A549 (cell line): Measurements from ENCODE around the gene ARMC9. TPM values are rescaled to one million over a fixed set of nuclear protein-coding genes. Genes with fewer than 3 reads are reported as not detected.
A peak's percentile ranks its signal among the peaks of the same experiment; 100 is the strongest.

Experiments used
- ATAC-seq, 2 experiments: fragments of 200-7000 bp in 1 of 2; fragments of >200 bp in 1 of 2; cut with Nextera tagmentation in 1 of 2; cut with Tn5 transposase in 1 of 2; 3 replicates each; pipeline versions ENCODE4 v1.8.0 to v1.9.1; 2018 to 2020; ENCODE audit warnings: mild to moderate bottlenecking in 1 of 2, moderate library complexity in 1 of 2
- CTCF ChIA-PET: fragments of 300-600 bp; sonication (Branson Sonifier 250); formaldehyde crosslinking; extraction: SDS; loops from one replicate; lab custom pipeline; 2021; ENCODE audit warnings: antibody characterized with exemption, inconsistent platforms; lab: Yijun Ruan, JAX
- POLR2A ChIA-PET: fragments of 350-600 bp; formaldehyde crosslinking; extraction: SDS; loops from one replicate; lab custom pipeline; 2021; ENCODE audit warnings: antibody characterized with exemption, inconsistent platforms; lab: Yijun Ruan, JAX
- DNase-seq, 2 experiments: peaks; one replicate each; pipeline versions ENCODE4 v3.0.0 to v3.0.0-alpha.2; 2011 to 2016; ENCODE audit warnings: low read depth in 1 of 2, low spot score in 1 of 2
- FAIRE-seq: peaks from 2 replicates; lab custom pipeline; 2011; peaks lifted over from hg19 to GRCh38; lab: Jason Lieb, UNC
- H3K27ac ChIP-seq, 2 experiments: fragments of >200 bp; sonication (Bioruptor Twin); formaldehyde crosslinking; 3 replicates each; pipeline ENCODE4 v1.5.1; 2016 to 2017
- H3K4me1 ChIP-seq: fragments of >200 bp; sonication (Bioruptor Twin); formaldehyde crosslinking; 3 replicates; pipeline ENCODE4 v1.6.1; 2016
- H3K4me2 ChIP-seq: fragments of >200 bp; sonication (Bioruptor Twin); formaldehyde crosslinking; 3 replicates; pipeline ENCODE4 v1.6.1; 2016
- H3K4me3 ChIP-seq: fragments of >200 bp; sonication (Bioruptor Twin); formaldehyde crosslinking; 3 replicates; pipeline ENCODE4 v1.5.1; 2016
- H3K9me3 ChIP-seq: fragments of >200 bp; sonication (Bioruptor Twin); formaldehyde crosslinking; 3 replicates; pipeline ENCODE4 v1.6.1; 2016
- BHLHE40 ChIP-seq: IDR thresholded peaks from 2 replicates; pipeline ENCODE4 v1.6.1; 2012; ENCODE audit warnings: low read depth, low read length, inconsistent platforms
- CBX8 ChIP-seq: fragments of 200-600 bp; sonication (generic); IDR thresholded peaks from 2 replicates; pipeline ENCODE4 v1.6.1; 2016
- CEBPB ChIP-seq, 2 experiments: fragments of >200 bp in 1 of 2; sonication (Bioruptor Twin) in 1 of 2; formaldehyde crosslinking in 1 of 2; IDR thresholded peaks; 2 replicates each; pipeline ENCODE4 v1.6.1; 2012 to 2016
- CHD2 ChIP-seq: fragments of 150-350 bp; IDR thresholded peaks from 2 replicates; pipeline ENCODE4 v1.6.1; 2014; ENCODE audit warnings: low read length; ENCODE audit not compliant: partially characterized antibody
- CHD4 ChIP-seq: fragments of 200-600 bp; sonication (generic); IDR thresholded peaks from 2 replicates; pipeline ENCODE4 v1.6.1; 2016; ENCODE audit warnings: antibody characterized with exemption, mild to moderate bottlenecking, borderline replicate concordance
- ESRRA ChIP-seq: fragments of 150-350 bp; IDR thresholded peaks from 2 replicates; pipeline ENCODE4 v1.6.1; 2014; ENCODE audit warnings: mild to moderate bottlenecking, low read length, borderline replicate concordance
- FOSB ChIP-seq: fragments of 250-450 bp; sonication (Bioruptor Pico); IDR thresholded peaks from 2 replicates; pipeline ENCODE4 v1.5.0; 2020; ENCODE audit warnings: mild to moderate bottlenecking, moderate library complexity
- FOSL2 ChIP-seq, 2 experiments: fragments of 450-650 bp in 1 of 2; fragments of >200 bp in 1 of 2; sonication (Bioruptor Twin) in 1 of 2; formaldehyde crosslinking; IDR thresholded peaks; 2 replicates each; pipeline versions ENCODE4 v1.5.0 to v1.6.1; 2016 to 2020; ENCODE audit warnings: mild to moderate bottlenecking in 1 of 2, moderate library complexity in 1 of 2
- FOXS1 ChIP-seq: fragments of 250-450 bp; sonication (Bioruptor Pico); IDR thresholded peaks from 2 replicates; pipeline ENCODE4 v1.5.0; 2020; ENCODE audit warnings: mild to moderate bottlenecking, moderate library complexity
- HDAC2 ChIP-seq: fragments of 200-600 bp; sonication (generic); IDR thresholded peaks from 2 replicates; pipeline ENCODE4 v1.6.1; 2016
- HES2 ChIP-seq: fragments of >200 bp; sonication (Bioruptor Twin); formaldehyde crosslinking; IDR thresholded peaks from 2 replicates; pipeline ENCODE4 v1.6.1; 2016
- HEYL ChIP-seq: fragments of 250-450 bp; sonication (Bioruptor Pico); IDR thresholded peaks from 2 replicates; pipeline ENCODE4 v1.8.0; 2021; ENCODE audit warnings: mild to moderate bottlenecking, moderate library complexity
- HOXB5 ChIP-seq: fragments of 250-450 bp; sonication (Bioruptor Pico); IDR thresholded peaks from 2 replicates; pipeline ENCODE4 v1.5.0; 2020; ENCODE audit warnings: mild to moderate bottlenecking, moderate library complexity
- KDM1A ChIP-seq: fragments of 200-600 bp; sonication (generic); IDR thresholded peaks from 2 replicates; pipeline ENCODE4 v1.6.1; 2016; ENCODE audit warnings: low read depth, mild to moderate bottlenecking
- KDM5A ChIP-seq: fragments of 200-600 bp; sonication (generic); IDR thresholded peaks from 2 replicates; pipeline ENCODE4 v1.6.1; 2016; ENCODE audit warnings: antibody characterized with exemption, mild to moderate bottlenecking
- MAFK ChIP-seq: fragments of 450-650 bp; IDR thresholded peaks from 2 replicates; pipeline ENCODE4 v1.6.1; 2014; ENCODE audit not compliant: partially characterized antibody
- MYC ChIP-seq: IDR thresholded peaks from 2 replicates; pipeline ENCODE4 v1.6.1; 2012; ENCODE audit warnings: mild to moderate bottlenecking, inconsistent platforms, low read length, improper control_type of control experiment, borderline replicate concordance
- PBX3 ChIP-seq: IDR thresholded peaks from 2 replicates; pipeline ENCODE4 v1.6.1; 2012
- PHF8 ChIP-seq: fragments of 200-600 bp; sonication (generic); IDR thresholded peaks from 2 replicates; pipeline ENCODE4 v1.6.1; 2016; ENCODE audit warnings: low read depth, mild to moderate bottlenecking, antibody characterized with exemption, moderate library complexity, borderline replicate concordance
- POLR2A ChIP-seq: IDR thresholded peaks from 2 replicates; pipeline ENCODE4 v1.6.1; 2012; ENCODE audit warnings: mild to moderate bottlenecking, low read length
- POLR2AphosphoS2 ChIP-seq: conservative IDR thresholded peaks from 2 replicates; pipeline ENCODE4 v1.6.1; 2012; ENCODE audit warnings: low read length, improper control_type of control experiment, inconsistent platforms
- RAD21 ChIP-seq, 2 experiments: fragments of >200 bp in 1 of 2; sonication (Bioruptor Twin) in 1 of 2; formaldehyde crosslinking in 1 of 2; IDR thresholded peaks in 1 of 2; conservative IDR thresholded peaks in 1 of 2; 2 replicates in 1 of 2; 3 replicates in 1 of 2; pipeline ENCODE4 v1.6.1; 2012 to 2018; ENCODE audit warnings: inconsistent platforms in 1 of 2
- RARB ChIP-seq: fragments of 250-450 bp; sonication (Bioruptor Pico); IDR thresholded peaks from 2 replicates; pipeline ENCODE4 v1.8.0; 2021; ENCODE audit warnings: mild to moderate bottlenecking, moderate library complexity
- RCOR1 ChIP-seq: fragments of 150-350 bp; IDR thresholded peaks from 2 replicates; pipeline ENCODE4 v1.6.1; 2014; ENCODE audit warnings: antibody characterized with exemption, low read length, low read depth
- REST ChIP-seq: fragments of 200-600 bp; sonication (generic); IDR thresholded peaks from 2 replicates; pipeline ENCODE4 v1.6.1; 2016; ENCODE audit warnings: antibody characterized with exemption, mild to moderate bottlenecking, moderate library complexity
- RNF2 ChIP-seq: fragments of 200-600 bp; sonication (generic); IDR thresholded peaks from 2 replicates; pipeline ENCODE4 v1.6.1; 2016; ENCODE audit warnings: low read depth, mild to moderate bottlenecking, antibody characterized with exemption, moderate library complexity, borderline replicate concordance
- TFCP2L1 ChIP-seq: fragments of 250-450 bp; sonication (Bioruptor Pico); IDR thresholded peaks from 2 replicates; pipeline ENCODE4 v1.5.0; 2021; ENCODE audit warnings: mild to moderate bottlenecking
- TP53 ChIP-seq: fragments of 250-450 bp; sonication (Bioruptor Pico); IDR thresholded peaks from 2 replicates; pipeline ENCODE4 v1.5.0; 2021; ENCODE audit warnings: mild to moderate bottlenecking, moderate library complexity
- USF2 ChIP-seq: fragments of 450-650 bp; IDR thresholded peaks from 2 replicates; pipeline ENCODE4 v1.6.1; 2014; ENCODE audit warnings: antibody characterized with exemption
- ZFP36 ChIP-seq: fragments of 450-650 bp; IDR thresholded peaks from 2 replicates; pipeline ENCODE4 v1.6.1; 2014; ENCODE audit warnings: borderline replicate concordance; ENCODE audit not compliant: partially characterized antibody
- ZSCAN20 ChIP-seq: fragments of 250-450 bp; sonication (Bioruptor Pico); IDR thresholded peaks from 2 replicates; pipeline ENCODE4 v1.8.0; 2022; ENCODE audit warnings: mild to moderate bottlenecking, moderate library complexity
- WGBS: methylation state at CpG from one replicate; pipeline ENCODE4 v1.1.6; 2017; ENCODE audit errors: missing lambda C conversion rate; 5-methylcytosine and 5-hydroxymethylcytosine counted together
- polyA plus RNA-seq, 4 experiments: library from polyadenylated mRNA; depleted of rRNA in 3 of 4; stranded (reverse); fragments of >200 nt; fragmentation: RNase III in 1 of 4; extraction: RNeasy Plus Mini Kit Qiagen cat#74134 plus additional on column Dnase treatment in 1 of 4; gene quantifications; 2 replicates in 3 of 4; 3 replicates in 1 of 4; pipeline ENCODE4 v1.2.3, GENCODE V29; 2011 to 2017

ARMC9 gene
- polyA plus RNA-seq, 2 of the 4 experiments (the other 2 are of a cell fraction) = 12.0 to 14.1 TPM

GRCh38 chr2:231308631-231309428 lies 110.4 kb downstream of the ARMC9 start:
- TF ChIP-seq RAD21 (conservative IDR thresholded peaks at IDR 0.05 in 1 of 2, IDR thresholded peaks at IDR 0.05 in 1 of 2) = no peak
- no peak for TF ChIP-seq KDM1A
- TF ChIP-seq FOSL2 (IDR thresholded peaks at IDR 0.05) = no peak
- no peak; the same call in 1 of the 2 replicates for TF ChIP-seq FOSL2 (CRISPR knock-in tag; IDR thresholded peaks at IDR 0.05)
- TF ChIP-seq RNF2 = no peak
- TF ChIP-seq USF2 = no peak
- no peak for TF ChIP-seq RARB (CRISPR knock-in tag)
- no peak for TF ChIP-seq BHLHE40
- TF ChIP-seq ESRRA = no peak
- no peak for TF ChIP-seq HOXB5 (CRISPR knock-in tag)
- no peak for TF ChIP-seq CEBPB (IDR thresholded peaks at IDR 0.05)
- no peak for TF ChIP-seq CHD2
- no peak for TF ChIP-seq CHD4
- no peak for TF ChIP-seq HES2
- TF ChIP-seq PHF8 = no peak
- TF ChIP-seq HEYL (CRISPR knock-in tag) = no peak
- no peak for TF ChIP-seq PBX3
- no peak for TF ChIP-seq ZSCAN20
- TF ChIP-seq CBX8 = no peak
- no peaks in the 10 kb centered on the region for H3K9me3 ChIP-seq
- H3K4me3 ChIP-seq = no peak overlapping the region
- peaks cover 14% of the 10 kb centered on the region; the same call in 2 of the 3 replicates for H3K4me1 ChIP-seq
- WGBS = 77% methylated on average over 16 of the region's 16 CpGs
- ChIA-PET CTCF (interaction anchor here (1.0 to 6.4 kb wide), 6 partner anchors 11 to 143 kb away, joined by 3 to 56 read pairs (median 4); no protein-coding TSS in a partner anchor), POLR2A (no interaction called here)
- peak; percentile 43 to 80 for DNase-seq
- ATAC-seq = peak; percentile 85 to 87
- peak overlapping the region; percentile 6; the same call in 1 of the 3 replicates for H3K4me2 ChIP-seq
- no peak for FAIRE-seq
- peak overlapping the region; percentile 7 to 12; a peak in 1 of 6 replicates for H3K27ac ChIP-seq

- no peak for ATAC-seq
- Histone ChIP-seq H3K4me1 (peaks cover 4% of the 10 kb centered on the region; the same call in 2 of the 3 replicates), H3K9me3 (no peaks in the 10 kb centered on the region), H3K4me3 (no peak overlapping the region), H3K27ac (no peak overlapping the region), H3K4me2 (no peak overlapping the region)
- ChIA-PET POLR2A (no interaction called here), CTCF (interaction anchor here (1.3 to 1.7 kb wide), 4 partner anchors 9 to 94 kb away, joined by 3 to 6 read pairs (median 4); no protein-coding TSS in a partner anchor)
- TF ChIP-seq MYC (no peak), KDM5A (no peak), ESRRA (no peak), TP53 (no peak), FOSB (CRISPR knock-in tag) (no peak), MAFK (no peak), FOXS1 (CRISPR knock-in tag) (no peak), REST (no peak), HDAC2 (no peak), ZFP36 (no peak), CHD2 (no peak), RCOR1 (no peak), TFCP2L1 (CRISPR knock-in tag) (no peak), USF2 (no peak), POLR2A (no peak), POLR2AphosphoS2 (no peak)
- 97% methylated on average over 5 of the region's 5 CpGs for WGBS
- FAIRE-seq = no peak
- no peak for DNase-seq
Observed at GRCh38 chr2:231312066-231312465, 113.6 kb downstream of the ARMC9 start.
